ENCODE data around the gene SCAP. TPM values are rescaled to one million over a fixed set of nuclear protein-coding genes. Genes with fewer than 3 reads are reported as not detected.

Gene SCAP
- total and polyA plus RNA-seq, 2 donors (not counting 1 experiment from before 2014, with no cell fraction given) = 55.8 to 113 TPM

DNA sequence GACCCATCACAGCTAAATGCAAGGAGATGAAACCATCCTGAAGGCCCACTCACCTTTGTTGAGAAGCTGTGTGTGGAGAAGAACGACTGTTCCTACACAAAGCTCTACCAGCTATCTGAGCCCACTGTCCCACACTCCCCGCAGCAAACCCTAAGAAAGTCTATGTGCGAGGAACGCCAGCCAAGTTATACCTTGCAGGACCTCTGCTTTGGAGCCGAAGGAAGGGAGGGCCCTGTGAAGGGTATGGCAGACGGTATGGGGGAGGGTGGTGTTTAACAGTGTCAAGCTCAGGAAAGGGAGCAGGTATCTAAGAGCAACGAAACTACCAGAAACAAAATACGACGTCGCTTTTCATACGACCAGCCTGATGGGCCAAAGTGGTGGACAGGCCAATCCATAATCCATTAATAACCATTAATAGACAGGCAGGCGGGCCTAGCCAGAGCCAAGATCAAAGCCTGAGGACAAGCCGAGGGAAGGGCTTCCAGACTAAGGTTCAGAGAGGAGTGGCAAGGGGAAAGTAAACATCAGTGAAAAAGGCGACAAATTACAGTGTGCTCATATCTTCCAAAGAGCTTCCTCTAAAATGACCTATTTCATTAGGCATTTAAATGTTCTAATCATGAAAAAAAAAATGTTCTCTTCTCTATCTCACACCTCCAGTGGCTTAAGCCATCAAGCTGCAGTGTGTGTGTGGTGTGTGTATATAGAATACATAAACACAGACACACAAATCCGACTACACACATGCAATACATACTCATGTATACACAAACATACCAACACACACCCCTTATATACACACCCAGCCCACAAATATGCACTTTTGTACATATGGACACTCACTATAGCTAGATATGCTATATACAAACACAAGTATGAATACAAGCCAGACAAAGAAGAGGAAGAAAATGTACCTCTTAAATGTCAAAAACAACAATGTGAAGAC is 51.0 kb downstream of the SCAP start:
- POLR2A ChIA-PET = no interaction called here
- intact Hi-C loops (cut with micrococcal nuclease) = loop anchor here (5.0 kb wide), 1 partner anchor 378 kb away; the partner anchor contains the start of gene DHX30
- Histone ChIP-seq H3K9me3 (ENCODE audit: control extremely low read depth in 1 of 3, control insufficient read depth in 2 of 3, insufficient read depth in 1 of 3, low read length in 2 of 3) (no peaks in the 10 kb centered on the region), H3K79me2 (ENCODE audit: control insufficient read depth, insufficient read depth, low read length) (no peaks in the 10 kb centered on the region), H3K27ac (ENCODE audit: low read length in 2 of 2) (no peak overlapping the region), H3K9ac (ENCODE audit: low read length) (no peak overlapping the region), H3K36me3 (replicated peaks in 1 of 2; ENCODE audit: control extremely low read depth in 1 of 2, control insufficient read depth in 1 of 2, extremely low read depth in 1 of 2, insufficient read depth in 2 of 2, low read length in 1 of 2) (peaks cover 0 to 67% of the 10 kb centered on the region in 2 experiments), H2AFZ (ENCODE audit: insufficient read depth, low read depth, low read length, poor library complexity, severe bottlenecking) (no peak overlapping the region), H3K4me2 (replicated peaks; ENCODE audit: low read depth, low read length, poor library complexity, severe bottlenecking) (no peak overlapping the region), H4K20me1 (ENCODE audit: control insufficient read depth, insufficient read depth, low read length, poor library complexity, severe bottlenecking) (peaks cover 10% of the 10 kb centered on the region), H3K4me1 (ENCODE audit: control insufficient read depth in 2 of 2, insufficient read depth in 2 of 2, low read length in 2 of 2) (peaks cover 11 to 12% of the 10 kb centered on the region in 2 donors), H3K27me3 (replicated peaks in 1 of 4; ENCODE audit: control extremely low read depth in 1 of 4, control insufficient read depth in 3 of 4, insufficient read depth in 4 of 4, low read length in 3 of 4) (no peaks in the 10 kb centered on the region), H3K4me3 (ENCODE audit: control extremely low read depth in 1 of 5, extremely low read depth in 1 of 5, insufficient read depth in 1 of 5, low read depth in 2 of 5, low read length in 4 of 5) (no peak overlapping the region)
- CTCF ChIA-PET = interaction anchor here (0.8 to 1.0 kb wide), 2 partner anchors 9 to 11 kb away, joined by 3 read pairs; no protein-coding TSS in a partner anchor
- TF ChIP-seq EZH2 (IDR thresholded peaks at IDR 0.05; ENCODE audit: borderline replicate concordance, insufficient read depth, low read depth, low read length, poor library complexity, severe bottlenecking) (no peak), CTCF (IDR thresholded peaks at IDR 0.05) (no peak)
- WGBS (ENCODE audit: insufficient coverage) = 95% methylated on average over 3 of the region's 15 CpGs
- DNase-seq = no peak
- H3K4me1 Mint-ChIP-seq = peaks cover 13% of the 10 kb centered on the region
- no peak overlapping the region for H3K27ac Mint-ChIP-seq
- no peak overlapping the region for H3K4me3 Mint-ChIP-seq
- H3K9me3 Mint-ChIP-seq (ENCODE audit: insufficient read depth) = no peaks in the 10 kb centered on the region
- ATAC-seq (ENCODE audit: low read depth) = no peak
- no peaks in the 10 kb centered on the region for H3K27me3 Mint-ChIP-seq

Measured in B cell (primary cell).